GM18907 (cell line): ENCODE results near the gene APOO.

ENCODE experiments used
- ATAC-seq: cut with Tn5 transposase; IDR thresholded peaks from one replicate; pipeline ENCODE4 v1.9.1; 2021; ENCODE audit warnings: mild to moderate bottlenecking, moderate library complexity; ENCODE audit not compliant: unreplicated experiment

Gene APOO

DNA sequence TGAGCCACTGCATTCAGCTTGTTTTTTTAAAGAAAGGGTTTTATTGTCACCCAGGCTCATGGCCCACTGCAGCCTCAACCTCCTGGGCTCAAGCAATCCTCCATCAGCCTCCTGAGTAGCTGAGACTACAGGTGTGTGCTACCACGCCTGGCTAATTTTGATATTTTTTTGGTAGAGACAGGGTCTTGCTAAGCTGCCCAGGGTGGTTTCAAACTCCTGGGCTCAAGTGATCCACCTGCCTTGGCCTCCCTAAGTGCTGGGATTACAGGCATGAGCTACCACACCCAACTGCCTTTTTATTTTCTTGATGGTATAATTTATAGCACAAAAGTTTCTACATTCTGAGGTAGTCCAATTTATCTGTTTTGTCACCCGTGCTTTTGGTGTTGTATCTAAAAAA lies 85.9 kb downstream of the APOO start:
- ATAC-seq: no peak

GRCh38 chrX:23820235-23820782 lies 87.4 kb downstream of the APOO start:
- ATAC-seq: no peak

DNA sequence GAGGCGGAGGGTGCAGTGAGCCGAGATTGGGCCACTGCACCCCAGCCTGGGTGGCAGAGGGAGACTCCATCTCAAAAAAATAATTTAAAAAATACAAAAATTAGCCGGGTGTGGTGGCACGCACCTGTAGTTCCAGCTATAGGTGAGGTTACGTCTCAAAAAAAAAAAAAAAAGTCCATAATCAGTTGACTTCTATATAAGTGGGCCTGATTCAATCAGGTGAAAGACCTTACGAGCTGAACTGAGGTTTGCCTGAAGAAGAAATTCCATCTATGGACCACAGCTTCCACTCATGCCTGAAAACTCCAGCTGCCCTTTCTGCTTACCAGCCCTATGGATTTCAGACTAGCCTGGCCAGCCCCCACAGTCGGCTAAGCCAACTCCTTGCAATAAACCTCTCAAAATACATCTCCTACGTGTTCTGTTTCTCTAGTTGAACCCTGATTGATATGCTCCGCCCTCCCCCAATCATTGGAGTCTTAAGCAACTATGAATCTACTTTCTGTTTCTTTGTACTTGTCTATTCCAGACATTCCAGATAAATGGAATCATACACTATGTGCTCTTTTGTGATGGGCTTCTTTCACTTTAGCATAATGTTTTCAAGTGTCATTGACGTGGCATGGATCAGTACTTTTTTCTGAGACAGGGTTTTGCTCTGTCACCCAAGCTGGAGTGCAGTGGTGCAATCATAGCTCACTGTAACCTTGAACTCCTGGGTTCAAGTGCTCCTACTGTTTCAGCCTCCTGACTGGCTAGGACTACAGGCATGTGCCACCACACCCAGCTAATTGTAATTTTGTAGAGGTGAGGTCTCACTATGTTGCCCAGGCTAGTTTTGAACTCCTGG lies 88.1 kb downstream of the APOO start:
- ATAC-seq: no peak

DNA sequence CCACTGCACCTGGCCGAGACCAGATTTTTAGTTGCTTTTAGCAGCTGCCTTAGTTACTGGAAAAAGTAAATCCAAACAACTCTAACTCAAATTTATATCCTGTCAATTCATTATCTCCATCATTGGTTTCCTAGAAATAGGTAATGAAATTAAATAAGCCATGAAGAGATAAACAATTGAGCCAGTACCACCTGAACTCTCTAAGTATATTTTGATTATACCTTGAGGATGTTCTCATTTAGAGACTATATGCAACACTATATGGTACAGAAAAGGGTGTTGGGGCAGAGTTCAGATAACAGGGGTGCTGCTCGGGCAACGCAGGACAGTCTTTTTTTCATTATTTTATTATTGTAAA lies 89.8 kb downstream of the APOO start:
- no peak for ATAC-seq

DNA sequence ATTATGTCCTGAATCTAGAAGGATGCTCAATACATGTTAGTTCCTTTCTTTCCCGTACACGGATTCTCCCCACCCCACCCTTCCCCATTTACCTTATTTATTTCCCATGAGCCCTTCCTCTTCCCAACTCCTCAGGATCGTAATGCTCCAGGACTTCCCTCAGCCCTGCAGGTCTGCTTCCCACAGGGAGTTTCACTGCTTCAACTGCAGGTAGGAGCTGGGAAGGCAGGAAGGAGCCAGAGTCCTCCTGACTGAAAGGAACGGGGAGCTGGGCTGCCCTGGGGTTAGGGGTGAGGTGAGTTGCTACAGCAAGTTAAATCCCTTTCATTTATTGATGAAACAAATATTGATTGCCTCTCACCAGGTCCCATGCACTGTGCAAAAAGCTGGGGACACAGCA lies 91.6 kb downstream of the APOO start:
- no peak for ATAC-seq

DNA sequence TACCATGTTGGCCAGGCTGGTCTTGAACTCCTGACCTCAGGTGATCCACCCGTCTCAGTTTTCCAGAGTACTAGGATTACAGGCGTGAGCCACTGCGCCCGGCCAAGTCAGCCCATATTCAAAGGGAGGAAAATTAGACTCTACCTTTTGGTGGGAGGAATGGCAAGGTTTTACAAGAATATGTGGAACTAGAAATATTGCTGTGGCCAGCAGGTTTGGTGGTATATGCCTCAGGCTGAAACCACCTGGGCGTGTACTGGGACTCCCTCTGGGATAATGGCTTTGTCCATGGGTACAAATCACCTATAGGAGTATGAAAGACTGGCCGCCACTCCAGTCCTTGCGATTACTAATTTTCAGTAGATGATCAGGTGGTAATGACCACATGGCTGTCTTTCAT lies 92.4 kb downstream of the APOO start:
- ATAC-seq: no peak

DNA sequence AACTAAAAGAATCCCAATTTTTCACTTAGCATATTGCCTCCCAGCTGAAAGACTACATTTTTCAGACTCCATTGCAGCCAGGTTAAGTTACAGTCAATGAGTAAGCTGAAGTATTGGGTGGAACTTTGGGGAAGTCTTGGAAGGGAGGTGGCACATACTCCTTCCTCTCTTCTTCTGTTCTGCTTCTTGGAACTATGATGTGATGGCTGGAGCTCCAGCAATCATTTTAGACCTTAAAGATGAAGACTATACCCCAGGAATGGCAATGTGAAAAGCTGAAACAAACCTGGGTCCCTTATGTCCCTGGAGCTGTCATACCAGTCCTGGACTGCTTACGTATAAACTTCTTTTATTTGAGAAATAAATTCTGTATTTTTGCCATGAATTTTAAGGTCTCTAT lies 93.9 kb downstream of the APOO start:
- no peak for ATAC-seq

DNA sequence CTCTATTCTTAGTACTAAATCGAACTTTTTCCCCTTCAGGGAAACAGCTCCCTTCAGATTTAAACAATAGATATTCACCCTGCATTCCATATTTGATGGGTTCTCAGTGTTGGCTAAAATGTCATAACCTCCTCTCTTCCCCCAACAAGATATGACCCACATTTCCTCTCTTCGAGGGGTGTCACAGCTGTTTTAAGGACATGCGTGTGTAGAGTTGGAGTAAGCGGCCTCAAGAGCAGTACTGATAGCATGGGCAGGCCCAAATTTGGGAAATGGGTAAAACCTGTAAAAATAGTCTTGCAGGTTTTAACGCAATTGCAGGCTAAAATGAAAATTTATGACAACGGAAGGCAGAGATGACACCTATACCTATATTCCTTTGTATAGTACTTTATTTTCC lies 96.1 kb downstream of the APOO start:
- no peak for ATAC-seq

- ATAC-seq: no peak
Observed at GRCh38 chrX:23811108-23811651, 96.6 kb downstream of the APOO start.

- ATAC-seq: no peak
Observed at GRCh38 chrX:23810279-23810678, 97.5 kb downstream of the APOO start.

DNA sequence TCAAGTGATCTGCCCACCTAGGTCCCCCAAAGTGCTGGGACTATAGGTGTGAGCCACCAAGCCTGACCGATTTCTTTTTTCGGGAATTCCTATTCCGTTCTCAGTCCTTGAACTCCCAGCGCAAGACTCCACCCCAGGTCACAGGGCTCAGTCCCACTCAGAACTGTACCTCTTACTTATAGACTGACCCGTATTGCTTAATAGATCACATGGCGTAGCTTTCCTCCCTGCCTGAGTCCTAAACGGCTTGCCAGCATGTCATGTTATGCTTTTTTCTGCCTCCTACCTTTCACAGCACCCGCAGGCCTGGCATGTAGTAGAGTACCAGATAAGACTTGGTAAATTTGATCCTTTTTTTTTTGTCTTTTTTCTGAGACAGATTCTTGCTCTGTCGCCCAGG lies 102.3 kb downstream of the APOO start:
- no peak for ATAC-seq

DNA sequence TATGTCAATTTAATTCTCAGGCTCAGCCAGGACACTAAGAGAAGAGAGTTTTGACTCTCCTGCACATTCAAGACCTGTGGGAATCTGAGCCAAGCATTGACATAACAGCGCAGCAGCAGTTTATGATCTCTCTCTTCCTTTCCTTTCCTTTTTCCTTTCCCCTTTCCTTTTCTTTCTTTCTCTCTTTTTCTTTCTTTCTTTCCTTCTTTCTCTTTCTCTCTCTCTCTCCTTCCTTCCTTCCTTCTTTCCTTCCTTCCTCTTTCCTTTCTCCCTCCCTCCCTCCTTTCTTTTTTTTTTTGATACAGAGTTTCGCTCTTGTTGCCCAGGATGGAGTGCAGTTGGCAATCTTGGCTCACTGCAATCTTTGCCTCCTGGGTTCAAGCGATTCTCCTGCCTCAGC lies 103.2 kb downstream of the APOO start:
- ATAC-seq: no peak

DNA sequence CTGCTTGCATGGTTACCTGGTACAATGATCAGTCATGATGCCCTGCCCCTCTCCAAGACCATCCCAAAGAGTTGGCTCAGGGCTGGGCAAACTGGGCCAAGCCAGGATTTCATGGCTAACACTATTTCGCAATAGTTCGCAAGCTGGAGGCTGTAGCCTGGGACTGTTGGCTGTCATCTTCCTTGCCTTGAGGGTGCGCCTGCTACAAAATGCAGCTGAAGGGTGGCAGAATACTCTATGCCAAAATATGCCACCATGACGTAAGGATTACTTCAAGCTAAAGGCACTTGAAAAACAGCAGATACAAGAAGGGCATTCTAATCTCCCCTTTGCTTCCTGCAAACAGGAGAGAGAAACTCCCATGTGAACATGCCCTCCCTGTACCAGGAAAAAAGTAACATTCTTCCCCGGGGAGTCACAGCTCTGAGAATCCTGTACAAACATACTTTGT lies 103.8 kb downstream of the APOO start:
- ATAC-seq: no peak

DNA sequence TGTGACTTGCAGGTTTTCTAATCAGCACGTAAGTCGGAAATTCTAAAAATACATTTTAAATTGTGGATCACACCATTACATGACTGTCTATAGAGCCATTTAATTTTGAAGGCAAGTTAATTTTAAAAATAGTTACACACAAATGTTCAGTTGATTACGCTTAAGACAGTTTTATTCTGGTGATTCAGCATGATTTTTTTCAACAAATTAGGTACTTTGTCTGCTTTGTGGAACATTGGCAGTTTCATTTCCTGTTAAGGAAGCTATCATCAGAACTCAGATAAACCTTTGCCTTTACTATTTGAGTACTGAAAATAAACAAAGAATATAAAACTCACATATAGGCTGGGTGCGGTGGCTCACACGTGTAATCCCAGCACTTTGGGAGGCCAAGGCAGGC lies 105.3 kb downstream of the APOO start:
- ATAC-seq: no peak

- no peak for ATAC-seq
Observed at GRCh38 chrX:23799469-23800065, 108.2 kb downstream of the APOO start.

GRCh38 chrX:23797371-23798128 lies 110.2 kb downstream of the APOO start:
- no peak for ATAC-seq

DNA sequence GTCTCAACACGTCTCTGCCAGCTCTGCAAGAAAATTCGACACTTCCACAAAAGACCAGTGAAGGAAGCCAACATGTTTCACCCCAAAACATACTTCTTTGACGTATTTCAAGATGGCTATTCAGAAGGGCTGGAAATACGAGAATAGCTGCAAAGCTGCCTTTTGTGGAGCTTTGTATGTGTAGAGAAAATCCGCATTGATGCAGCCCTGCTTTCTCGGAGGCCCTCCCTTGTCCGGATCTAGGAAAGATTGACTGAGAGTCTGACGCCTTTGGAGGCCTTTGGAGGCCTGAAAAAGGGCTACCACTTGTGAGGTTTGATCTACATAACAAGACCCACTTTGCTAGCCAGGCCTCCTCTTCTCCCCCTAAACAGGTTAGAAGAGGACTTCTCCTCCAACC lies 112.5 kb downstream of the APOO start:
- no peak for ATAC-seq

DNA sequence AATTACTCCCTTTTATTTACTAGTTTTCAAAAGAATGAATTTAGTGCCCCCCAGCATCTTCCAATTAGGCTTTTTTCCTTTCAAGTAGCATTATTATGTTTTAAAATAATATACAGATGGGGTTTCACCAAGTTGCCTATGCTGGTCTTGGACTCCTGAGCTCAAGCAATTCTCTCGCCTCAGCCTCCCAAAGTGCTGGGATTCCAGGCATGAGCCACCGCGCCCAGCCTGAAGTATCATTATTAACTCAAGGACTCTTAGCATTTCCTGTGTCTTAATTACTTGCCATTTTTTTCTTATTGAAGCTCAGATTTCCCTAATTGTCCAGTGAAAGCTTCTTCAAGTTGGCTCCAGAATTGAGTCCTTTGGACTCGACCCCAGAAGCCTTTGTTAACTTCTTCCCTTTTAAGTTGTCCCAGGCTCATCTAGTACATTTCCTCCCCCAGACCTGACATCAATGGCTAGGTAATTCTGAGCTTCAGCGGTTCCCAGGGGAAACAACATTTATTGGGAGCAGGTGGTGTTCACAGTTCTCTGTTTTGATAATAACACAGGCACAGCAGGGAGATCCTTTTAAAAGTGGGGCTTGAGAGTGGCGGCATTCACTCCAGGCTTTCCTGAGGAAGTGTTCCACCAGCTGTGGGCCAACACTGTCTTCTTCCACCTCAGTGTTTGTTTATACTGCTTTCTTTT lies 114.7 kb downstream of the APOO start:
- ATAC-seq: no peak

DNA sequence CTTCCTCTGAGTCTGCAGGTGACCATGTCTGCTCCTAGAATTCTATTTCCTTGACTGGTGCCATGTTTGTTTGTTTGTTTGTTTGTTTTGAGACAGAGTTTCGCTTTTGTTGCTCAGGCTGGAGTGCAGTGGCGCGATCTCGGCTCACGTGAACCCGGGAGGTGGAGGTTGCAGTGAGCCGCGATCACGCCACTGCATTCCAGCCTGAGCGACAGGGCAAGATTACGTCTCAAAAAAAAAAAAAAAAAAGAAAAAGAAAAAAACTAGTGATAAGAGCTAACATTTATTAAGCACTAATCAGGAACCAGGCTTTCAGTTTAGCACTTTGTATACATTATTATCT lies 117.6 kb downstream of the APOO start:
- no peak for ATAC-seq

- ATAC-seq: no peak
Observed at GRCh38 chrX:23789386-23790154, 118.2 kb downstream of the APOO start.
